HEK293T (cell line): ENCODE measurements around the gene KCNA2.

Experiments used
- BHLHE40 ChIP-seq: fragments of 450-650 bp; IDR thresholded peaks from 2 replicates; pipeline ENCODE4 v1.6.1; 2016; ENCODE audit warnings: mild to moderate bottlenecking, moderate library complexity, borderline replicate concordance
- FOXM1 ChIP-seq: fragments of 450-650 bp; IDR thresholded peaks from 2 replicates; pipeline ENCODE4 v1.6.1; 2017; ENCODE audit warnings: mild to moderate bottlenecking, borderline replicate concordance
- L3MBTL2 ChIP-seq: fragments of 450-650 bp; conservative IDR thresholded peaks from 2 replicates; pipeline ENCODE4 v1.6.1; 2016; ENCODE audit warnings: mild to moderate bottlenecking
- SP1 ChIP-seq: fragments of 450-650 bp; IDR thresholded peaks from 2 replicates; pipeline ENCODE4 v1.6.1; 2017
- SUZ12 ChIP-seq: fragments of 450-650 bp; IDR thresholded peaks from 2 replicates; pipeline ENCODE4 v1.6.1; 2016; ENCODE audit warnings: mild to moderate bottlenecking
- TF ChIP-seq, protein P1 (sequence below): fragments of 450-650 bp; IDR thresholded peaks from 2 replicates; pipeline ENCODE4 v1.6.1; 2016

DNA sequence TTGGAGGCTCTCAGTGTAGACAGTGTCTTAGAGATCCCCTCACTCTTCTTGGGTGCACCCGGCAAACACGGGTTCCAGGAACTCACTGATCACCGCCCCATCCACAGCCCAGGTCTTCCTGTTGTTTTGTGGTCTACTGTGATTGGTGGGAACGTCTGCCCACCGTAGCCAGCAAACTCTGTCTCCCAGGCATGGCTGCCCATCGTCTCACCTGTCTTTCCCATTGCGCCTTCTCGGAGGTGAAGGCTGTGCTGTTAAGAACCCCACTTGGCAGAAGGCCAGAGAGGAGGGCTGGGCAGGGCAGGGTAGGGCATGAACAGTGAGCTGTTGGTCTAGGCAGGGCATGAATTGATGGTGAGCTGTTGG lies 14.1 kb upstream of the KCNA2 start:
- TF ChIP-seq, protein P1, sequence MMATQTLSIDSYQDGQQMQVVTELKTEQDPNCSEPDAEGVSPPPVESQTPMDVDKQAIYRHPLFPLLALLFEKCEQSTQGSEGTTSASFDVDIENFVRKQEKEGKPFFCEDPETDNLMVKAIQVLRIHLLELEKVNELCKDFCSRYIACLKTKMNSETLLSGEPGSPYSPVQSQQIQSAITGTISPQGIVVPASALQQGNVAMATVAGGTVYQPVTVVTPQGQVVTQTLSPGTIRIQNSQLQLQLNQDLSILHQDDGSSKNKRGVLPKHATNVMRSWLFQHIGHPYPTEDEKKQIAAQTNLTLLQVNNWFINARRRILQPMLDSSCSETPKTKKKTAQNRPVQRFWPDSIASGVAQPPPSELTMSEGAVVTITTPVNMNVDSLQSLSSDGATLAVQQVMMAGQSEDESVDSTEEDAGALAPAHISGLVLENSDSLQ: no peak
- TF ChIP-seq SP1 (no peak), BHLHE40 (no peak), SUZ12 (no peak), FOXM1 (no peak), L3MBTL2 (no peak)
